Esophagus muscularis mucosa (tissue), 3 donors: ENCODE results near the gene UST.

Experiments used
- CTCF ChIP-seq, 3 experiments: fragments of 200-600 bp in 2 of 3; fragments of 450-650 bp in 1 of 3; sonication (generic) in 2 of 3; IDR thresholded peaks; one replicate each; pipeline ENCODE4 v1.5.1; 2017 to 2019; ENCODE audit warnings: antibody characterized with exemption in 3 of 3, mild to moderate bottlenecking in 2 of 3, moderate library complexity in 1 of 3
- POLR2A ChIP-seq: fragments of 450-650 bp; IDR thresholded peaks from one replicate; pipeline ENCODE4 v1.6.1; 2017; ENCODE audit warnings: antibody characterized with exemption, moderate library complexity, mild to moderate bottlenecking, low read depth
- POLR2AphosphoS5 ChIP-seq, 2 donors: sonication (generic); formaldehyde crosslinking; IDR thresholded peaks; one replicate each; pipeline ENCODE4 v1.6.1; 2017; ENCODE audit warnings: antibody characterized with exemption in 2 of 2

- no peak for TF ChIP-seq POLR2AphosphoS5 (IDR thresholded peaks at IDR 0.05)
- TF ChIP-seq POLR2A, result no peak
- no peak for TF ChIP-seq CTCF (IDR thresholded peaks at IDR 0.05)
These were observed 76.0 kb downstream of the UST start for GRCh38 chr6:148822819-148823218.
